ENCODE measurements around the gene BRMS1.

DNA sequence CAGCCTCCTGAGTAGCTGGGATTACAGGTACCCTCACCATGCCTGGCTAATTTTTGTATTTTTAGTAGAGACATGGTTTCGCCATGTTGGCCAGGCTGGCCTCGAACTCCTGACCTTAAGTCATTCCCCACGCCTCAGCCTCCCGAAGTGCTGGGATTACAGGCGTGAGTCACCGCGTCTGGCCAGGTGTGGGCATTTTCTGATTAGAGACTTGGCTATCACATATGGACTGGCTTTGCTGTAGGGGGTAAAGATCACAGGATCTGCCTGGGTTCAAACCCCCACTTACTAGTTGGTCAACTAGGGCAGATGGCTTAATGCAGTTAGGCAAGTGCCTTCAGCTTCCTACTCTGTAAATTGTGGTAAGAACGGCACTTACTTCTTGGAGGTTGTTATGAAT is 34.6 kb downstream of the BRMS1 start:
- TF ChIP-seq, protein P1, sequence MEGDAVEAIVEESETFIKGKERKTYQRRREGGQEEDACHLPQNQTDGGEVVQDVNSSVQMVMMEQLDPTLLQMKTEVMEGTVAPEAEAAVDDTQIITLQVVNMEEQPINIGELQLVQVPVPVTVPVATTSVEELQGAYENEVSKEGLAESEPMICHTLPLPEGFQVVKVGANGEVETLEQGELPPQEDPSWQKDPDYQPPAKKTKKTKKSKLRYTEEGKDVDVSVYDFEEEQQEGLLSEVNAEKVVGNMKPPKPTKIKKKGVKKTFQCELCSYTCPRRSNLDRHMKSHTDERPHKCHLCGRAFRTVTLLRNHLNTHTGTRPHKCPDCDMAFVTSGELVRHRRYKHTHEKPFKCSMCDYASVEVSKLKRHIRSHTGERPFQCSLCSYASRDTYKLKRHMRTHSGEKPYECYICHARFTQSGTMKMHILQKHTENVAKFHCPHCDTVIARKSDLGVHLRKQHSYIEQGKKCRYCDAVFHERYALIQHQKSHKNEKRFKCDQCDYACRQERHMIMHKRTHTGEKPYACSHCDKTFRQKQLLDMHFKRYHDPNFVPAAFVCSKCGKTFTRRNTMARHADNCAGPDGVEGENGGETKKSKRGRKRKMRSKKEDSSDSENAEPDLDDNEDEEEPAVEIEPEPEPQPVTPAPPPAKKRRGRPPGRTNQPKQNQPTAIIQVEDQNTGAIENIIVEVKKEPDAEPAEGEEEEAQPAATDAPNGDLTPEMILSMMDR (IDR thresholded peaks at IDR 0.05; ENCODE audit: poor library complexity) = no peak
- no peak for TF ChIP-seq EZH2 (IDR thresholded peaks at IDR 0.05; ENCODE audit: borderline replicate concordance)
- TF ChIP-seq EZH2phosphoT487 (IDR thresholded peaks at IDR 0.05; ENCODE audit: low read depth, severe bottlenecking, unreplicated experiment) = no peak
